GM23338 (cell line): ENCODE measurements around the gene TENM3. TPM values are rescaled to one million over a fixed set of nuclear protein-coding genes. Genes with fewer than 3 reads are reported as not detected.

ENCODE experiments used
- ATAC-seq: fragments of 200-7000 bp; cut with Tn5 transposase; 3 replicates; pipeline ENCODE4 v1.9.1; 2020
- DNase-seq: peaks from one replicate; pipeline ENCODE4 v3.0.0-alpha.2; 2015; ENCODE audit warnings: low spot score
- H2AFZ ChIP-seq: fragments of 200-600 bp; sonication (generic); 2 replicates; pipeline ENCODE4 v1.8.0; 2016; ENCODE audit warnings: antibody characterized with exemption, mild to moderate bottlenecking, moderate library complexity
- H3F3A ChIP-seq: fragments of 200-600 bp; sonication (generic); replicated peaks from 2 replicates; pipeline ENCODE4 v1.8.0; 2017; ENCODE audit warnings: antibody characterized with exemption, mixed run types, low read depth
- H3K27ac ChIP-seq: fragments of 200-600 bp; sonication (generic); 2 replicates; pipeline ENCODE4 v1.6.1; 2016; ENCODE audit warnings: low read depth
- H3K27me3 ChIP-seq: fragments of 200-600 bp; sonication (generic); 2 replicates; pipeline ENCODE4 v1.8.0; 2016; ENCODE audit warnings: mild to moderate bottlenecking, mixed run types, moderate library complexity; ENCODE audit not compliant: insufficient read depth
- H3K36me3 ChIP-seq: fragments of 200-600 bp; sonication (generic); 2 replicates; pipeline ENCODE4 v1.8.0; 2016; ENCODE audit warnings: mild to moderate bottlenecking; ENCODE audit not compliant: insufficient read depth
- H3K4me1 ChIP-seq: fragments of 200-600 bp; sonication (generic); 2 replicates; pipeline ENCODE4 v1.8.0; 2016; ENCODE audit warnings: mild to moderate bottlenecking, moderate library complexity; ENCODE audit not compliant: insufficient read depth
- H3K4me2 ChIP-seq: fragments of 200-600 bp; sonication (generic); 2 replicates; pipeline ENCODE4 v1.7.1; 2017; ENCODE audit warnings: mixed run types
- H3K4me3 ChIP-seq: fragments of 200-600 bp; sonication (generic); 2 replicates; pipeline ENCODE4 v1.6.1; 2016; ENCODE audit warnings: mixed run types
- H3K79me2 ChIP-seq: fragments of 200-600 bp; sonication (generic); replicated peaks from 2 replicates; pipeline ENCODE4 v1.8.0; 2017; ENCODE audit warnings: mild to moderate bottlenecking; ENCODE audit not compliant: insufficient read depth
- H3K9me2 ChIP-seq: fragments of 200-600 bp; sonication (generic); 2 replicates; pipeline ENCODE4 v1.8.0; 2017; ENCODE audit not compliant: insufficient read depth
- H4K20me1 ChIP-seq: fragments of 200-600 bp; sonication (generic); replicated peaks from 2 replicates; pipeline ENCODE4 v1.8.0; 2017; ENCODE audit warnings: mild to moderate bottlenecking; ENCODE audit not compliant: insufficient read depth
- H3K27ac Mint-ChIP-seq: 2 replicates; pipeline ENCODE4 v1.8.0; 2020; ENCODE audit warnings: inconsistent platforms, mild to moderate bottlenecking, moderate library complexity, mixed read lengths
- H3K27me3 Mint-ChIP-seq: 3 replicates; pipeline ENCODE4 v1.8.0; 2022; ENCODE audit warnings: low read depth, mild to moderate bottlenecking, moderate library complexity, mixed read lengths, inconsistent platforms; ENCODE audit not compliant: insufficient read depth, poor library complexity
- H3K36me3 Mint-ChIP-seq: 3 replicates; pipeline ENCODE4 v1.8.0; 2021; ENCODE audit warnings: low read depth, mild to moderate bottlenecking, inconsistent platforms, moderate library complexity, mixed read lengths
- H3K4me1 Mint-ChIP-seq: 3 replicates; pipeline ENCODE4 v1.8.0; 2020; ENCODE audit warnings: mild to moderate bottlenecking, inconsistent platforms, mixed read lengths
- H3K4me3 Mint-ChIP-seq: 3 replicates; pipeline ENCODE4 v1.8.0; 2021; ENCODE audit warnings: moderate library complexity, mild to moderate bottlenecking, inconsistent platforms, mixed read lengths
- H3K9me3 Mint-ChIP-seq: 3 replicates; pipeline ENCODE4 v1.8.0; 2020; ENCODE audit warnings: moderate library complexity, mild to moderate bottlenecking, inconsistent platforms, mixed read lengths
- CREB1 ChIP-seq: fragments of 250-450 bp; sonication (Bioruptor Pico); IDR thresholded peaks from 2 replicates; pipeline ENCODE4 v1.5.0; 2020; ENCODE audit warnings: low read depth, mild to moderate bottlenecking, moderate library complexity
- EZH2 ChIP-seq: fragments of 200-600 bp; sonication (generic); IDR thresholded peaks from one replicate; pipeline ENCODE4 v1.8.0; 2017; ENCODE audit warnings: antibody characterized with exemption, mild to moderate bottlenecking, low read depth; ENCODE audit not compliant: unreplicated experiment
- EZH2phosphoT487 ChIP-seq: fragments of 200-600 bp; sonication (generic); IDR thresholded peaks from one replicate; pipeline ENCODE4 v1.8.1; 2018; ENCODE audit warnings: antibody characterized with exemption; ENCODE audit not compliant: unreplicated experiment
- NANOG ChIP-seq: IDR thresholded peaks from 2 replicates; pipeline ENCODE4 v1.6.1; 2016; ENCODE audit warnings: antibody characterized with exemption, borderline replicate concordance
- POLR2AphosphoS5 ChIP-seq: IDR thresholded peaks from 2 replicates; pipeline ENCODE4 v1.6.1; 2016; ENCODE audit warnings: antibody characterized with exemption, low read depth
- STAT1 ChIP-seq: IDR thresholded peaks from one replicate; pipeline ENCODE4 v1.6.1; 2016; ENCODE audit warnings: antibody characterized with exemption; ENCODE audit not compliant: unreplicated experiment
- ZNF114 ChIP-seq: fragments of 250-450 bp; sonication (Bioruptor Pico); IDR thresholded peaks from 2 replicates; pipeline ENCODE4 v1.5.0; 2020; ENCODE audit warnings: mild to moderate bottlenecking, moderate library complexity
- ZNF331 ChIP-seq: fragments of 250-450 bp; sonication (Bioruptor Pico); IDR thresholded peaks from 2 replicates; pipeline ENCODE4 v1.5.0; 2020; ENCODE audit warnings: low read depth, mild to moderate bottlenecking, moderate library complexity
- polyA plus RNA-seq: library from polyadenylated mRNA; unstranded; fragments of >200 nt; fragmentation: Nextera tagmentation; extraction: Ambion mirVana; gene quantifications from 2 replicates; pipeline ENCODE4 v1.2.1, GENCODE V29; 2016
- total RNA-seq: library from RNA; depleted of rRNA; stranded (reverse); fragments of >200 nt; shearing (Covaris generic); gene quantifications from 2 replicates; pipeline ENCODE4 v1.2.3, GENCODE V29; 2014
- TF ChIP-seq, protein P1 (sequence below): IDR thresholded peaks from one replicate; pipeline ENCODE4 v1.6.1; 2018; ENCODE audit warnings: antibody characterized with exemption; ENCODE audit not compliant: unreplicated experiment
- TF ChIP-seq, protein P2 (sequence below): IDR thresholded peaks from 2 replicates; pipeline ENCODE4 v1.6.1; 2016; ENCODE audit warnings: antibody characterized with exemption
- TF ChIP-seq, protein P3 (sequence below): fragments of 250-450 bp; sonication (Bioruptor Pico); IDR thresholded peaks from 2 replicates; pipeline ENCODE4 v1.5.0; 2020; ENCODE audit warnings: mild to moderate bottlenecking, moderate library complexity
- TF ChIP-seq, protein P4 (sequence below), 2 experiments: fragments of 200-600 bp in 1 of 2; sonication (generic) in 1 of 2; conservative IDR thresholded peaks; 2 replicates each; pipeline versions ENCODE4 v1.5.1 to v1.6.1; 2016 to 2017; ENCODE audit warnings: antibody characterized with exemption in 2 of 2, low read depth in 2 of 2, mild to moderate bottlenecking in 2 of 2, moderate library complexity in 1 of 2

TENM3 gene
- total and polyA plus RNA-seq, 2 experiments from 2014 or later = 22.2 to 128 TPM

DNA sequence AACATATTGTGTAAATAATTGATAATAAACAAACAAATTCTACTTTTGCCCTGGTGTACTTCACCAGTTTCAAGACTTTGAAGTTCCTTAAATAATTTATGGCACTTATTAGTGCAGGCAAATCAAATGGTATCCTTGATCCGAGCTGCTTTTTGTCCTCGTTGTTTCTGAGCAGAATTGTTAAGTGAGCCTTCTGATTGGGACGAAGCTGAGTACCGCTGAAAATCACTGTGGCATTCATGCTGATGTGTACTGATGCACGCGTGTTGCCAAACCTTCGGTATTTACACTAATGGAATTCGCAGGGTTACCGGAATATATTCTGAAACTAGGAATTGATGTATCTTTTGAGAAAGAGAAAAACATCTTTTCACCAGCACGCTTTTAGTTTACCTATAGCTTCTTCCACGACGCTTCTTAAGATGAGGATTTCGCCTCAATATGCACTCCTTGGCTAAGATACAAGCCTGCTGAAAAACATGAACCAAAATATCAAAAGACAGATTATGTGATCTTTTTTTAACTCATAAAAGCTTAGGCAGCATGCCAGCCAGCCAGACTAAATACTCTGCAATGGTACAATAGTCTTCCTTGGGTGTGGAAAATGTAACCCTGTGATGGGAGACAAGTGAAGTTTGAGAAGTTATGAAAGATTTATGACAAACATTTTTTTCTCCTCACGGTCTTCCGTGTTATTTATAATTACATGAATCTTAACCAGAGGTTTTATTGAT is 48.9 kb upstream of the TENM3 start (continued):
- TF ChIP-seq, protein P1, sequence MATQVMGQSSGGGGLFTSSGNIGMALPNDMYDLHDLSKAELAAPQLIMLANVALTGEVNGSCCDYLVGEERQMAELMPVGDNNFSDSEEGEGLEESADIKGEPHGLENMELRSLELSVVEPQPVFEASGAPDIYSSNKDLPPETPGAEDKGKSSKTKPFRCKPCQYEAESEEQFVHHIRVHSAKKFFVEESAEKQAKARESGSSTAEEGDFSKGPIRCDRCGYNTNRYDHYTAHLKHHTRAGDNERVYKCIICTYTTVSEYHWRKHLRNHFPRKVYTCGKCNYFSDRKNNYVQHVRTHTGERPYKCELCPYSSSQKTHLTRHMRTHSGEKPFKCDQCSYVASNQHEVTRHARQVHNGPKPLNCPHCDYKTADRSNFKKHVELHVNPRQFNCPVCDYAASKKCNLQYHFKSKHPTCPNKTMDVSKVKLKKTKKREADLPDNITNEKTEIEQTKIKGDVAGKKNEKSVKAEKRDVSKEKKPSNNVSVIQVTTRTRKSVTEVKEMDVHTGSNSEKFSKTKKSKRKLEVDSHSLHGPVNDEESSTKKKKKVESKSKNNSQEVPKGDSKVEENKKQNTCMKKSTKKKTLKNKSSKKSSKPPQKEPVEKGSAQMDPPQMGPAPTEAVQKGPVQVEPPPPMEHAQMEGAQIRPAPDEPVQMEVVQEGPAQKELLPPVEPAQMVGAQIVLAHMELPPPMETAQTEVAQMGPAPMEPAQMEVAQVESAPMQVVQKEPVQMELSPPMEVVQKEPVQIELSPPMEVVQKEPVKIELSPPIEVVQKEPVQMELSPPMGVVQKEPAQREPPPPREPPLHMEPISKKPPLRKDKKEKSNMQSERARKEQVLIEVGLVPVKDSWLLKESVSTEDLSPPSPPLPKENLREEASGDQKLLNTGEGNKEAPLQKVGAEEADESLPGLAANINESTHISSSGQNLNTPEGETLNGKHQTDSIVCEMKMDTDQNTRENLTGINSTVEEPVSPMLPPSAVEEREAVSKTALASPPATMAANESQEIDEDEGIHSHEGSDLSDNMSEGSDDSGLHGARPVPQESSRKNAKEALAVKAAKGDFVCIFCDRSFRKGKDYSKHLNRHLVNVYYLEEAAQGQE = no peak
- TF ChIP-seq CREB1 (CRISPR knock-in tag) = no peak

DNA sequence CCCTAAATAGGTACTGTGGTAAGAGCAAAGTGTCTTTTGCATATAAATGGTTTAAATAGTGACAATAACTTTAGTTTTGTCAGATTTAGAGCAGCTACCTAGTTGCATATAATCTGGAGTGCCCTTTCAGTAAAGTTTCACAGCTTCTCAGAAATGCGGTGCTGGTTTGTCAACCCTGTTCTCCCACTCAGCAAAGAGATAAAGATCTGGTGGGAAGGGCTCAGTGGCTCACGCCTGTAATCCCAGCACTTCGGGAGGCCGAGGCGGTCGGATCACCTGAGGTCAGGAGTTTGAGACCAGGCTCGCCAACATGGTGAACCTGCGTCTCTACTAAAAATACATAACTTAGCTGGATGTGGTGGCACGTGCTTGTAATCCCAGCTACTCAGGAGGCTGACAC is 45.6 kb upstream of the TENM3 start:
- H3F3A ChIP-seq = no peaks in the 10 kb centered on the region
- Mint-ChIP-seq H3K4me3 (no peak overlapping the region), H3K4me1 (peaks cover 6% of the 10 kb centered on the region; the same call in 2 of the 3 replicates), H3K36me3 (no peaks in the 10 kb centered on the region), H3K27ac (no peak overlapping the region), H3K27me3 (no peaks in the 10 kb centered on the region), H3K9me3 (no peaks in the 10 kb centered on the region)
- no peaks in the 10 kb centered on the region for H3K27me3 ChIP-seq
- no peak overlapping the region for H3K27ac ChIP-seq
- H3K9me2 ChIP-seq = no peaks in the 10 kb centered on the region
- H3K4me2 ChIP-seq = no peak overlapping the region
- no peaks in the 10 kb centered on the region for H3K36me3 ChIP-seq
- ATAC-seq = no peak
- no peaks in the 10 kb centered on the region for H3K79me2 ChIP-seq
- H2AFZ ChIP-seq = no peak overlapping the region
- H3K4me3 ChIP-seq = no peak overlapping the region
- DNase-seq = no peak
- no peaks in the 10 kb centered on the region for H3K4me1 ChIP-seq
- H4K20me1 ChIP-seq = no peaks in the 10 kb centered on the region
- TF ChIP-seq, protein P2, sequence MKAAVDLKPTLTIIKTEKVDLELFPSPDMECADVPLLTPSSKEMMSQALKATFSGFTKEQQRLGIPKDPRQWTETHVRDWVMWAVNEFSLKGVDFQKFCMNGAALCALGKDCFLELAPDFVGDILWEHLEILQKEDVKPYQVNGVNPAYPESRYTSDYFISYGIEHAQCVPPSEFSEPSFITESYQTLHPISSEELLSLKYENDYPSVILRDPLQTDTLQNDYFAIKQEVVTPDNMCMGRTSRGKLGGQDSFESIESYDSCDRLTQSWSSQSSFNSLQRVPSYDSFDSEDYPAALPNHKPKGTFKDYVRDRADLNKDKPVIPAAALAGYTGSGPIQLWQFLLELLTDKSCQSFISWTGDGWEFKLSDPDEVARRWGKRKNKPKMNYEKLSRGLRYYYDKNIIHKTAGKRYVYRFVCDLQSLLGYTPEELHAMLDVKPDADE = no peak
- TF ChIP-seq NANOG (no peak), POLR2AphosphoS5 (no peak), ZNF331 (CRISPR knock-in tag) (no peak), EZH2 (no peak), EZH2phosphoT487 (no peak), STAT1 (no peak), ZNF114 (CRISPR knock-in tag) (no peak)
- TF ChIP-seq, protein P3, sequence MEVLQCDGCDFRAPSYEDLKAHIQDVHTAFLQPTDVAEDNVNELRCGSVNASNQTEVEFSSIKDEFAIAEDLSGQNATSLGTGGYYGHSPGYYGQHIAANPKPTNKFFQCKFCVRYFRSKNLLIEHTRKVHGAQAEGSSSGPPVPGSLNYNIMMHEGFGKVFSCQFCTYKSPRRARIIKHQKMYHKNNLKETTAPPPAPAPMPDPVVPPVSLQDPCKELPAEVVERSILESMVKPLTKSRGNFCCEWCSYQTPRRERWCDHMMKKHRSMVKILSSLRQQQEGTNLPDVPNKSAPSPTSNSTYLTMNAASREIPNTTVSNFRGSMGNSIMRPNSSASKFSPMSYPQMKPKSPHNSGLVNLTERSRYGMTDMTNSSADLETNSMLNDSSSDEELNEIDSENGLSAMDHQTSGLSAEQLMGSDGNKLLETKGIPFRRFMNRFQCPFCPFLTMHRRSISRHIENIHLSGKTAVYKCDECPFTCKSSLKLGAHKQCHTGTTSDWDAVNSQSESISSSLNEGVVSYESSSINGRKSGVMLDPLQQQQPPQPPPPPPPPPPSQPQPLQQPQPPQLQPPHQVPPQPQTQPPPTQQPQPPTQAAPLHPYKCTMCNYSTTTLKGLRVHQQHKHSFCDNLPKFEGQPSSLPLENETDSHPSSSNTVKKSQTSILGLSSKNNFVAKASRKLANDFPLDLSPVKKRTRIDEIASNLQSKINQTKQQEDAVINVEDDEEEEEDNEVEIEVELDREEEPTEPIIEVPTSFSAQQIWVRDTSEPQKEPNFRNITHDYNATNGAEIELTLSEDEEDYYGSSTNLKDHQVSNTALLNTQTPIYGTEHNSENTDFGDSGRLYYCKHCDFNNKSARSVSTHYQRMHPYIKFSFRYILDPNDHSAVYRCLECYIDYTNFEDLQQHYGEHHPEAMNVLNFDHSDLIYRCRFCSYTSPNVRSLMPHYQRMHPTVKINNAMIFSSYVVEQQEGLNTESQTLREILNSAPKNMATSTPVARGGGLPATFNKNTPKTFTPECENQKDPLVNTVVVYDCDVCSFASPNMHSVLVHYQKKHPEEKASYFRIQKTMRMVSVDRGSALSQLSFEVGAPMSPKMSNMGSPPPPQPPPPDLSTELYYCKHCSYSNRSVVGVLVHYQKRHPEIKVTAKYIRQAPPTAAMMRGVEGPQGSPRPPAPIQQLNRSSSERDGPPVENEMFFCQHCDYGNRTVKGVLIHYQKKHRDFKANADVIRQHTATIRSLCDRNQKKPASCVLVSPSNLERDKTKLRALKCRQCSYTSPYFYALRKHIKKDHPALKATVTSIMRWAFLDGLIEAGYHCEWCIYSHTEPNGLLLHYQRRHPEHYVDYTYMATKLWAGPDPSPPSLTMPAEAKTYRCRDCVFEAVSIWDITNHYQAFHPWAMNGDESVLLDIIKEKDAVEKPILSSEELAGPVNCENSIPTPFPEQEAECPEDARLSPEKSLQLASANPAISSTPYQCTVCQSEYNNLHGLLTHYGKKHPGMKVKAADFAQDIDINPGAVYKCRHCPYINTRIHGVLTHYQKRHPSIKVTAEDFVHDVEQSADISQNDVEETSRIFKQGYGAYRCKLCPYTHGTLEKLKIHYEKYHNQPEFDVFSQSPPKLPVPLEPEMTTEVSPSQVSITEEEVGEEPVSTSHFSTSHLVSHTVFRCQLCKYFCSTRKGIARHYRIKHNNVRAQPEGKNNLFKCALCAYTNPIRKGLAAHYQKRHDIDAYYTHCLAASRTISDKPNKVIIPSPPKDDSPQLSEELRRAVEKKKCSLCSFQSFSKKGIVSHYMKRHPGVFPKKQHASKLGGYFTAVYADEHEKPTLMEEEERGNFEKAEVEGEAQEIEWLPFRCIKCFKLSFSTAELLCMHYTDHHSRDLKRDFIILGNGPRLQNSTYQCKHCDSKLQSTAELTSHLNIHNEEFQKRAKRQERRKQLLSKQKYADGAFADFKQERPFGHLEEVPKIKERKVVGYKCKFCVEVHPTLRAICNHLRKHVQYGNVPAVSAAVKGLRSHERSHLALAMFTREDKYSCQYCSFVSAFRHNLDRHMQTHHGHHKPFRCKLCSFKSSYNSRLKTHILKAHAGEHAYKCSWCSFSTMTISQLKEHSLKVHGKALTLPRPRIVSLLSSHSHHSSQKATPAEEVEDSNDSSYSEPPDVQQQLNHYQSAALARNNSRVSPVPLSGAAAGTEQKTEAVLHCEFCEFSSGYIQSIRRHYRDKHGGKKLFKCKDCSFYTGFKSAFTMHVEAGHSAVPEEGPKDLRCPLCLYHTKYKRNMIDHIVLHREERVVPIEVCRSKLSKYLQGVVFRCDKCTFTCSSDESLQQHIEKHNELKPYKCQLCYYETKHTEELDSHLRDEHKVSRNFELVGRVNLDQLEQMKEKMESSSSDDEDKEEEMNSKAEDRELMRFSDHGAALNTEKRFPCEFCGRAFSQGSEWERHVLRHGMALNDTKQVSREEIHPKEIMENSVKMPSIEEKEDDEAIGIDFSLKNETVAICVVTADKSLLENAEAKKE (CRISPR knock-in tag) = no peak
- TF ChIP-seq, protein P4, sequence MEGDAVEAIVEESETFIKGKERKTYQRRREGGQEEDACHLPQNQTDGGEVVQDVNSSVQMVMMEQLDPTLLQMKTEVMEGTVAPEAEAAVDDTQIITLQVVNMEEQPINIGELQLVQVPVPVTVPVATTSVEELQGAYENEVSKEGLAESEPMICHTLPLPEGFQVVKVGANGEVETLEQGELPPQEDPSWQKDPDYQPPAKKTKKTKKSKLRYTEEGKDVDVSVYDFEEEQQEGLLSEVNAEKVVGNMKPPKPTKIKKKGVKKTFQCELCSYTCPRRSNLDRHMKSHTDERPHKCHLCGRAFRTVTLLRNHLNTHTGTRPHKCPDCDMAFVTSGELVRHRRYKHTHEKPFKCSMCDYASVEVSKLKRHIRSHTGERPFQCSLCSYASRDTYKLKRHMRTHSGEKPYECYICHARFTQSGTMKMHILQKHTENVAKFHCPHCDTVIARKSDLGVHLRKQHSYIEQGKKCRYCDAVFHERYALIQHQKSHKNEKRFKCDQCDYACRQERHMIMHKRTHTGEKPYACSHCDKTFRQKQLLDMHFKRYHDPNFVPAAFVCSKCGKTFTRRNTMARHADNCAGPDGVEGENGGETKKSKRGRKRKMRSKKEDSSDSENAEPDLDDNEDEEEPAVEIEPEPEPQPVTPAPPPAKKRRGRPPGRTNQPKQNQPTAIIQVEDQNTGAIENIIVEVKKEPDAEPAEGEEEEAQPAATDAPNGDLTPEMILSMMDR (conservative IDR thresholded peaks at IDR 0.05; ENCODE audit: low read depth in 2 of 2) = no peak
